Esophagus muscularis mucosa (tissue), 4 donors: Measurements from ENCODE around the gene TIMP2. TPM values are rescaled to one million over a fixed set of nuclear protein-coding genes. Genes with fewer than 3 reads are reported as not detected.
"Not testable (repeated sequence)": the region's sequence is repeated elsewhere in the genome, so short reads cannot be mapped to it uniquely, and the experiment has no call there.

Source experiments
- DNase-seq: peaks from one replicate; pipeline ENCODE4 v3.0.0-alpha.2; 2017; ENCODE audit errors: extremely low spot score
- H3K27ac ChIP-seq, 4 donors: fragments of 200-600 bp; sonication (generic); replicated peaks in 1 of 4; 1 replicate in 3 of 4; 2 replicates in 1 of 4; pipeline ENCODE4 v1.5.1; 2016 to 2019; ENCODE audit warnings: mild to moderate bottlenecking in 1 of 4
- H3K27me3 ChIP-seq, 4 donors: fragments of 200-600 bp; sonication (generic); one replicate each; pipeline versions ENCODE4 v1.5.1 to v1.6.0; 2016 to 2019
- H3K36me3 ChIP-seq, 4 donors: fragments of 200-600 bp; sonication (generic); one replicate each; pipeline ENCODE4 v1.5.1; 2016 to 2019
- H3K4me1 ChIP-seq, 4 donors: fragments of 200-600 bp; sonication (generic); one replicate each; pipeline ENCODE4 v1.5.1; 2016 to 2019
- H3K4me3 ChIP-seq, 4 donors: fragments of 200-600 bp; sonication (generic); 1 replicate in 2 of 4; 2 replicates in 2 of 4; pipeline ENCODE4 v1.5.1; 2016 to 2019; ENCODE audit warnings: mild to moderate bottlenecking in 4 of 4, moderate library complexity in 1 of 4
- H3K9me3 ChIP-seq, 4 donors: fragments of 200-600 bp; sonication (generic); 1 replicate in 3 of 4; 2 replicates in 1 of 4; pipeline ENCODE4 v1.5.1; 2016 to 2019
- EP300 ChIP-seq: sonication (generic); formaldehyde crosslinking; IDR thresholded peaks from one replicate; pipeline ENCODE4 v1.6.1; 2017; ENCODE audit warnings: antibody characterized with exemption
- POLR2A ChIP-seq: fragments of 450-650 bp; IDR thresholded peaks from one replicate; pipeline ENCODE4 v1.6.1; 2017; ENCODE audit warnings: antibody characterized with exemption, moderate library complexity, mild to moderate bottlenecking, low read depth
- POLR2AphosphoS5 ChIP-seq, 2 donors: sonication (generic); formaldehyde crosslinking; IDR thresholded peaks; one replicate each; pipeline ENCODE4 v1.6.1; 2017; ENCODE audit warnings: antibody characterized with exemption in 2 of 2
- WGBS: methylation state at CpG from one replicate; pipeline ENCODE4 v1.1.5; 2018; 5-methylcytosine and 5-hydroxymethylcytosine counted together
- intact Hi-C: fragments of 100-400 bp; cut with DNase I; formaldehyde crosslinking; loops from one replicate; pipeline ENCODE4 v1.15.1; 2023
- total RNA-seq, 4 donors: library from RNA; depleted of rRNA; stranded (reverse); fragments of >200 nt; gene quantifications; one replicate each; pipeline versions ENCODE4 v1.1.0 to v1.2.1, GENCODE V29; 2016
- TF ChIP-seq, protein P1 (sequence below), 3 experiments: fragments of 200-600 bp in 2 of 3; fragments of 450-650 bp in 1 of 3; sonication (generic) in 2 of 3; IDR thresholded peaks; one replicate each; pipeline ENCODE4 v1.5.1; 2017 to 2019; ENCODE audit warnings: antibody characterized with exemption in 3 of 3, mild to moderate bottlenecking in 2 of 3, moderate library complexity in 1 of 3

Gene TIMP2
- total RNA-seq, 4 donors from 2014 or later, result 177 to 315 (median 229) TPM

DNA sequence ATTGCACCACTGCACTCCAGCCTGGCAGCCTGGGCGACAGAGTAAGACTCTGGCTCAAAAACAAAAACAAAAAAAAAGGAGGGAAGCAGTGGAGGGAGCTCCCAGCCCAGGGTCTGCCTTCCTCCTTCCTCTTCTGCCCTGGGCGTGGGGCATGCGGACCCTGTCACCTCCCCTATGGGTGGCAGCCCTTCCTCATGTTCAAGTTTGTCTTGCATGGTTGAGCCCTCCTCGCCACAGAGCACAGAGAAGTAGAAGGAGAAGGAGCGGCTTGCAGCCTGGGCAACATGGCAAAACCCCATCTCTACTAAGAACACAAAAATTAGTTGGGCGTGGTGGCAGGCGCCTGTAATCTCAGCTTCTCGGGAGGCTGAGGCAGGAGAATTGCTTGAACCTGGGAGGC lies 21.4 kb upstream of the TIMP2 start:
- DNase-seq, result no peak
- Histone ChIP-seq H3K27me3 (no peaks in the 10 kb centered on the region), H3K4me1 (peaks cover 0 to under 1% (median under 1%) of the 10 kb centered on the region in 4 donors), H3K27ac (no peak overlapping the region), H3K9me3 (peaks cover 0 to 17% (median 16%) of the 10 kb centered on the region in 4 donors), H3K36me3 (no peaks in the 10 kb centered on the region), H3K4me3 (no peak overlapping the region)
- TF ChIP-seq EP300 (no peak), POLR2AphosphoS5 (IDR thresholded peaks at IDR 0.05) (no peak), POLR2A (no peak)
- TF ChIP-seq, protein P1, sequence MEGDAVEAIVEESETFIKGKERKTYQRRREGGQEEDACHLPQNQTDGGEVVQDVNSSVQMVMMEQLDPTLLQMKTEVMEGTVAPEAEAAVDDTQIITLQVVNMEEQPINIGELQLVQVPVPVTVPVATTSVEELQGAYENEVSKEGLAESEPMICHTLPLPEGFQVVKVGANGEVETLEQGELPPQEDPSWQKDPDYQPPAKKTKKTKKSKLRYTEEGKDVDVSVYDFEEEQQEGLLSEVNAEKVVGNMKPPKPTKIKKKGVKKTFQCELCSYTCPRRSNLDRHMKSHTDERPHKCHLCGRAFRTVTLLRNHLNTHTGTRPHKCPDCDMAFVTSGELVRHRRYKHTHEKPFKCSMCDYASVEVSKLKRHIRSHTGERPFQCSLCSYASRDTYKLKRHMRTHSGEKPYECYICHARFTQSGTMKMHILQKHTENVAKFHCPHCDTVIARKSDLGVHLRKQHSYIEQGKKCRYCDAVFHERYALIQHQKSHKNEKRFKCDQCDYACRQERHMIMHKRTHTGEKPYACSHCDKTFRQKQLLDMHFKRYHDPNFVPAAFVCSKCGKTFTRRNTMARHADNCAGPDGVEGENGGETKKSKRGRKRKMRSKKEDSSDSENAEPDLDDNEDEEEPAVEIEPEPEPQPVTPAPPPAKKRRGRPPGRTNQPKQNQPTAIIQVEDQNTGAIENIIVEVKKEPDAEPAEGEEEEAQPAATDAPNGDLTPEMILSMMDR (IDR thresholded peaks at IDR 0.05), result no peak
- intact Hi-C loops, result no loop called here
- 80% methylated on average over 8 of the region's 8 CpGs for WGBS

DNA sequence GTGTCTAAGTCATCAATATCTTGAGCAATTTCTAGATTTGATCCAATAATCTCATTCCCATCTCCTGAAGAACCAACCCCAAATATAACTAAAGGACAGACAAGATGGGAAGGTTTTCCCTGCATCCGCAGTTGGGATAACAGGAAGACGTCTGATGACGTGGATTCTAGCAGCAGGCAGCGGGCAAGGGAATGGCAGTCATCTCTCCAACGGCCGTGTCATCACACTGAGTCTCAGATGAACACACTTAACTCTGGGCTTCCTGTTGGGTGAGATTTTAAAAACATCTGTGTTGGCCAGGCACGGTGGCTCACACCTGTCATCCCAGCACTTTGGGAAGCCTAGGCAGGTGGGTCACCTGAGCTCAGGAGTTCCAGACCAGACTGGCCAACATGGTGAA lies 20.9 kb upstream of the TIMP2 start:
- H3K4me1 ChIP-seq, result no peaks in the 10 kb centered on the region
- no peak for TF ChIP-seq POLR2AphosphoS5 (IDR thresholded peaks at IDR 0.05)
- TF ChIP-seq, protein P1 (IDR thresholded peaks at IDR 0.05), result no peak
- TF ChIP-seq POLR2A, result no peak
- no peak for TF ChIP-seq EP300
- no peaks in the 10 kb centered on the region for H3K27me3 ChIP-seq
- WGBS, result 84% methylated on average over 6 of the region's 7 CpGs
- intact Hi-C loops, result no loop called here
- DNase-seq, result no peak
- no peaks in the 10 kb centered on the region for H3K36me3 ChIP-seq
- peaks cover 0 to 12% (median 12%) of the 10 kb centered on the region in 4 donors for H3K9me3 ChIP-seq
- no peak overlapping the region for H3K4me3 ChIP-seq
- H3K27ac ChIP-seq, result no peak overlapping the region

DNA sequence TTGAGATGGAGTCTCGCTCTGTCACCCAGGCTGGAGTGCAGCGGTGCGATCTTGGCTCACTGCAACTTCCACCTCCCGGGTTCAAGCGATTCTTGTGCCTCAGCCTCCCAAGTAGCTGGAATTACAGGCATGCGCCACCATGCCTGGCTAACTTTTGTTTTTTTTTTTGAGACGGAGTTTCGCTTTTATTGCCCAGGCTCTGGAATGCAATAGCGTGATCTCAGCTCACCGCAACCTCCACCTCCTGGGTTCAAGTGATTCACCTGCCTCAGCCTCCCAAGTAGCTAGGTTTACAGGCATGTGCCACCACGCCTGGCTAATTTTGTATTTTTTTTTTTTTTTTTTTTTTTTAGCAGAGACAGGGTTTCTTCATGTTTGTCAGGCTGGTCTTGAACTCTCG lies 20.3 kb upstream of the TIMP2 start:
- H3K36me3 ChIP-seq, intact Hi-C loops, H3K27me3 ChIP-seq, DNase-seq, H3K27ac ChIP-seq, H3K9me3 ChIP-seq, H3K4me1 ChIP-seq, H3K4me3 ChIP-seq: not testable (repeated sequence)
- WGBS, result 95% methylated on average over 12 of the region's 12 CpGs

DNA sequence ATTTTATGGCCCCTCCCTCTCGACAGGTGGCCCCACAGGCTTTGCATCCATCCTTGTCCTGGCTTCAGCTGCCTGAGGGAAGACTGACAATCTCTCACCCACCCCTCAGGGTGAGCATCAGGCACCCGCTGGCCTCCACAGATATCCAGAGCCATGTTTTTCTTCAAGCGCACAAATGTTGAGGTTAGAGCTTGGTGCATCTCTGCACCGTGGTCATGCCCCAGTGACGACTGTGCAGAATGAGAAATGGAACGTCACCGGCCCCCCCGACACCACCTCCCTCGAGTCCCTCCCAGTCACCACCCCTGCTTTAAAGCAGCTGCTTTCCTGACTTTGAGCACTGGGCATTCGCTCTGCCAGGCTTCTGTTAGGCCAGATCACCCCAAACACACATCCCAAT lies 19.8 kb upstream of the TIMP2 start:
- no peaks in the 10 kb centered on the region for H3K4me1 ChIP-seq
- WGBS, result 78% methylated on average over 10 of the region's 10 CpGs
- H3K9me3 ChIP-seq, result peaks cover 0 to under 1% (median under 1%) of the 10 kb centered on the region in 4 donors
- intact Hi-C loops, result no loop called here
- H3K4me3 ChIP-seq, result no peak overlapping the region
- H3K36me3 ChIP-seq, result no peaks in the 10 kb centered on the region
- no peaks in the 10 kb centered on the region for H3K27me3 ChIP-seq
- H3K27ac ChIP-seq, result no peak overlapping the region
- no peak for TF ChIP-seq POLR2A
- TF ChIP-seq EP300, result no peak
- no peak for TF ChIP-seq POLR2AphosphoS5 (IDR thresholded peaks at IDR 0.05)
- TF ChIP-seq, protein P1 (IDR thresholded peaks at IDR 0.05), result no peak
- no peak for DNase-seq

DNA sequence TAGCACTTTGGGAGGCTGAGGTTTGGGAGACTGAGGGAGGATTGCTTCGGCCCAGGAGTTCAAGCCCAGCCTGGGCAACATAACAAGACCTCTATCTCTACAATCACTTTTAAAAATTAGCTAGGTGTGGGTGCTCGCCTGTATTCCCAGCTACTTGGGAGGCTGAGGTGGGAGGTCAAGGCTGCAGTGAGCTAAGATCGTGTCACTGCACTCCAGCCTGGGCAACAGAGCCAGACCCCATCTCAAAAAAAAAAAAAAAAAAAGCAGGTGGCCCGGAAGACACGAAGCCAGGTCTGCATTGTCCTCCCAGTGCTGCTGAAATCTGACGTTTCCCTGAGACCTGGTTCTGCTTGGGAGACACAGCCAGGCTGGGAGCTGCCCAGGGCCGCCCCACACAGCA lies 18.8 kb upstream of the TIMP2 start:
- intact Hi-C loops, result no loop called here
- 89% methylated on average over 7 of the region's 7 CpGs for WGBS
- DNase-seq, result no peak
- TF ChIP-seq POLR2A, result no peak
- no peak for TF ChIP-seq EP300
- TF ChIP-seq, protein P1 (IDR thresholded peaks at IDR 0.05), result no peak
- TF ChIP-seq POLR2AphosphoS5 (IDR thresholded peaks at IDR 0.05), result no peak
- Histone ChIP-seq H3K27me3 (no peaks in the 10 kb centered on the region), H3K9me3 (no peaks in the 10 kb centered on the region), H3K4me1 (no peaks in the 10 kb centered on the region), H3K36me3 (no peaks in the 10 kb centered on the region), H3K4me3 (no peak overlapping the region), H3K27ac (no peak overlapping the region)
